HepG2 (cell line): Measurements from ENCODE around the gene FBXW10. TPM values are rescaled to one million over a fixed set of nuclear protein-coding genes. Genes with fewer than 3 reads are reported as not detected.
"Not testable (repeated sequence)": the region's sequence is repeated elsewhere in the genome, so short reads cannot be mapped to it uniquely, and the experiment has no call there.

ENCODE experiments used
- ATAC-seq: fragments of 200-7000 bp; cut with Tn5 transposase; 3 replicates; pipeline ENCODE4 v1.9.1; 2020; ENCODE audit warnings: mild to moderate bottlenecking, moderate library complexity
- BruUV-seq: library from RNA; stranded (reverse); fragments of 400-500 nt; replicated peaks from 2 replicates; lab custom pipeline; 2021; lab: Mats Ljungman, UMichigan
- CTCF ChIA-PET: fragments of 300-600 bp; formaldehyde crosslinking; extraction: SDS; loops from one replicate; lab custom pipeline; 2021; ENCODE audit warnings: low total read pairs, inconsistent platforms, low intra/inter-chr PET ratio; lab: Yijun Ruan, JAX
- POLR2A ChIA-PET: fragments of 350-600 bp; sonication (Branson Sonifier 250); formaldehyde crosslinking; loops from one replicate; lab custom pipeline; 2020; ENCODE audit warnings: antibody characterized with exemption, inconsistent platforms; lab: Yijun Ruan, JAX
- DNase-seq: peaks from one replicate; pipeline ENCODE4 v3.0.0-alpha.2; 2015; ENCODE audit warnings: low spot score
- FAIRE-seq: peaks from 3 replicates; lab custom pipeline; 2011; peaks lifted over from hg19 to GRCh38; lab: Jason Lieb, UNC
- H2AFZ ChIP-seq: one replicate; pipeline ENCODE4 v1.6.1; 2011; ENCODE audit warnings: low read length, inconsistent platforms
- H3K27ac ChIP-seq: fragments of 300-600 bp; 3 replicates; pipeline ENCODE4 v1.8.0; 2011; ENCODE audit warnings: mixed run types, mild to moderate bottlenecking, mixed read lengths, low read length, inconsistent platforms; ENCODE audit not compliant: insufficient read depth; ENCODE audit errors: extremely low read length
- H3K27me3 ChIP-seq, 2 experiments: fragments of 200-600 bp in 1 of 2; 2 replicates in 1 of 2; 3 replicates in 1 of 2; pipeline versions ENCODE4 v1.6.0 to v1.8.0; 2011; ENCODE audit warnings: low read length in 2 of 2, mild to moderate bottlenecking in 2 of 2, moderate library complexity in 2 of 2, inconsistent platforms in 1 of 2; ENCODE audit not compliant: insufficient read depth in 2 of 2, control insufficient read depth in 1 of 2
- H3K36me3 ChIP-seq, 2 experiments: fragments of 200-600 bp in 1 of 2; replicated peaks in 1 of 2; 2 replicates in 1 of 2; 3 replicates in 1 of 2; pipeline versions ENCODE4 v1.5.1 to v1.8.0; 2011; ENCODE audit warnings: low read length in 2 of 2, inconsistent platforms in 1 of 2; ENCODE audit not compliant: insufficient read depth in 2 of 2, control insufficient read depth in 1 of 2
- H3K4me1 ChIP-seq: 2 replicates; pipeline ENCODE4 v1.5.1; 2012; ENCODE audit warnings: low read length, inconsistent platforms; ENCODE audit not compliant: insufficient read depth
- H3K4me2 ChIP-seq: 2 replicates; pipeline ENCODE4 v1.6.0; 2011; ENCODE audit warnings: low read depth, low read length, inconsistent platforms
- H3K4me3 ChIP-seq, 3 experiments: fragments of 200-600 bp in 1 of 3; sonication (generic), shearing (Covaris generic) in 1 of 3; replicated peaks in 1 of 3; 2 replicates each; pipeline ENCODE4 v1.5.1; 2011 to 2016; ENCODE audit warnings: low read length in 3 of 3, inconsistent platforms in 2 of 3, low read depth in 2 of 3, mild to moderate bottlenecking in 2 of 3, control low read depth in 1 of 3, mixed read lengths in 1 of 3; ENCODE audit not compliant: insufficient read depth in 1 of 3
- H3K79me2 ChIP-seq: one replicate; pipeline ENCODE4 v1.6.1; 2011; ENCODE audit warnings: low read length, inconsistent platforms; ENCODE audit not compliant: insufficient read depth
- H3K9ac ChIP-seq: 2 replicates; pipeline ENCODE4 v1.6.0; 2011; ENCODE audit warnings: mild to moderate bottlenecking, low read depth, low read length, inconsistent platforms; ENCODE audit not compliant: insufficient read depth
- H3K9me3 ChIP-seq: 2 replicates; pipeline ENCODE4 v1.5.1; 2012; ENCODE audit warnings: mild to moderate bottlenecking, low read length
- H4K20me1 ChIP-seq: 2 replicates; pipeline ENCODE4 v1.6.0; 2011; ENCODE audit warnings: inconsistent platforms, mild to moderate bottlenecking, low read length, moderate library complexity; ENCODE audit not compliant: insufficient read depth
- WGBS: methylation state at CpG from one replicate; pipeline ENCODE4 v1.1.6; 2017; ENCODE audit warnings: low lambda C conversion rate; 5-methylcytosine and 5-hydroxymethylcytosine counted together
- in situ Hi-C: cut with HindIII; loops from 2 replicates; pipeline ENCODE4 v1.10.0; 2017; ENCODE audit warnings: low pct_unique_long_range_greater_than_20kb; ENCODE audit not compliant: extremely low pct_ligation_motif_present
- intact Hi-C: fragments of 100-400 bp; cut with micrococcal nuclease; formaldehyde crosslinking; loops from one replicate; pipeline ENCODE4 v1.10.0; 2022; ENCODE audit not compliant: unreplicated experiment
- polyA plus RNA-seq, 8 experiments: library from polyadenylated mRNA; depleted of rRNA in 3 of 8; stranded (reverse) in 7 of 8; unstranded in 1 of 8; fragments of >200 nt; fragmentation: Illumina TruSeq in 4 of 8; extraction: Trizol in 4 of 8; gene quantifications; 2 replicates each; pipeline versions ENCODE4 v1.2.1 to v1.2.3, GENCODE V29; 2011 to 2016; ENCODE audit warnings: low read depth in 4 of 8, missing spikeins in 1 of 8, mixed read lengths in 1 of 8; ENCODE audit not compliant: insufficient read depth in 1 of 8
- total RNA-seq, 5 experiments: library from RNA; depleted of rRNA; stranded (reverse); fragments of >200 nt; fragmentation: Illumina TruSeq; extraction: Trizol; gene quantifications; 2 replicates each; pipeline ENCODE4 v1.2.3, GENCODE V29; 2016; ENCODE audit warnings: low read depth in 1 of 5

Gene FBXW10
- total and polyA plus RNA-seq, 2 of the 13 experiments (the other 11 are each of a cell fraction or from before 2014, with no cell fraction given), result 0.04 to 0.17 TPM

DNA sequence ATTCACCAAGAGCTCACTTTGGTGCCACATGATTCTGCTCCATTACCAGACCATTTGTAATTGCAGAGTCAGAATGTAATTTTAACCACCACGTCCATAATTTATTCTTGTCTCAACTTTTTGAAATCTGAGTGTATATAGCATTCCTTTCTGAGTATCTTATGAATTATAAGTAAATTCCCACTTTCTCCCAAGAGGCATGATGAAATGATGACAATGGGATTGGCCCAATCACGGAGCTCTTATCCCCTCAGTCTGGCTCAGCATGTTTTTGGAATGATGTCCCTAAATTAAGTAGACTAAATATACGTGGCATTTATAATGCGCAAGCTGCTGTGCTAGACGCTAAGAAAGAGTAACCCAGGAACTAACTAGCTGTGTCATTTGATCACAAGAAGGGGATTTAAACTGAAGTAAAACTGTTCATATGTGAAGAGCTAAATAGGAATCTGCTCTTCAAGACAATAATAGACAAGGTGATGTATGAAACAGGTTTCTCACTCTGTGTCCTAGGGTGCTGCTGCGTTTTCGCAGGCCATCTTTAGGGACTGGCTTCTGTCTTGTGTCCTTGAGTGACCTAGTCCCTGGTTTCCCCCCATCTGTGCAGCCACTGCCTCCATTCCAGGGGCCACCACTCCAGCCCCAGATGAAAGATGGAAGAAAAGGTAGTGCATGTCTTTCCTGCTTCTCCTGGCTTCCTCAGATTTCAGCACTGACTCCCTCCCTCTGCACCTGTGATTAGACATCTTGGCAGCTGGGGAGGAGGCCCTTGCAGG is 4.0 kb upstream of the FBXW10 start:
- H4K20me1 ChIP-seq, in situ Hi-C loops: not testable (repeated sequence)

GRCh38 chr17:18741228-18741627 is 2.6 kb upstream of the FBXW10 start:
- DNase-seq, BruUV-seq, H3K27ac ChIP-seq, intact Hi-C loops, H3K4me3 ChIP-seq, H3K27me3 ChIP-seq, H3K9me3 ChIP-seq, H3K36me3 ChIP-seq, H3K9ac ChIP-seq, in situ Hi-C loops, H4K20me1 ChIP-seq, POLR2A ChIA-PET, H2AFZ ChIP-seq, ATAC-seq, H3K4me2 ChIP-seq, FAIRE-seq, H3K79me2 ChIP-seq, CTCF ChIA-PET: not testable (repeated sequence)
- peaks cover 10% of the 10 kb centered on the region for H3K4me1 ChIP-seq
- 84% methylated on average over 2 of the region's 6 CpGs for WGBS

More for the DNA sequence above, 4.0 kb upstream of the FBXW10 start:
- 76% methylated on average over 7 of the region's 7 CpGs for WGBS
- H3K27me3 ChIP-seq, H3K4me2 ChIP-seq, H3K9ac ChIP-seq, FAIRE-seq, H3K4me1 ChIP-seq, H3K4me3 ChIP-seq, H2AFZ ChIP-seq, BruUV-seq, H3K36me3 ChIP-seq, H3K79me2 ChIP-seq, H3K9me3 ChIP-seq, POLR2A ChIA-PET, H3K27ac ChIP-seq, intact Hi-C loops, CTCF ChIA-PET, ATAC-seq, DNase-seq: not testable (repeated sequence)

- in situ Hi-C loops, H4K20me1 ChIP-seq, H3K27ac ChIP-seq, H3K79me2 ChIP-seq, H3K27me3 ChIP-seq, H2AFZ ChIP-seq, POLR2A ChIA-PET, H3K36me3 ChIP-seq, intact Hi-C loops, CTCF ChIA-PET, FAIRE-seq, BruUV-seq, H3K9me3 ChIP-seq, DNase-seq: not testable (repeated sequence)
- 0% methylated on average over 4 of the region's 4 CpGs for WGBS
- Histone ChIP-seq H3K9ac (peak overlapping the region; percentile 58; the same call in 1 of the 2 replicates), H3K4me1 (peaks cover 28% of the 10 kb centered on the region), H3K4me3 (peak overlapping the region; percentile 31 to 43 (median 40); a peak in 4 of 6 replicates), H3K4me2 (peak overlapping the region; percentile 74)
- peak; percentile 14; the same call in 2 of the 3 replicates for ATAC-seq
Observed at GRCh38 chr17:18744726-18745125, 872 bp downstream of the FBXW10 start.
